Activated CD8-positive, alpha-beta memory T cell treated with anti-CD3 and anti-CD28 coated beads for 1 hour (primary cell): ENCODE data around the gene RASA3.
A peak's percentile ranks its signal among the peaks of the same experiment; 100 is the strongest.

Experiments used
- DNase-seq, 2 donors: peaks; one replicate each; pipeline ENCODE4 v3.0.0-alpha.2; 2020; ENCODE audit warnings: low read depth in 1 of 2; ENCODE audit errors: extremely low read depth in 1 of 2

The RASA3 gene

GRCh38 chr13:114070098-114070799 is 62.2 kb downstream of the RASA3 start:
- no peak for DNase-seq

GRCh38 chr13:114069376-114070097 is 62.9 kb downstream of the RASA3 start:
- DNase-seq: no peak

GRCh38 chr13:114068656-114069318 is 63.6 kb downstream of the RASA3 start:
- DNase-seq: no peak

GRCh38 chr13:114067886-114068651 is 64.4 kb downstream of the RASA3 start:
- DNase-seq: no peak

GRCh38 chr13:114067381-114067885 is 65.0 kb downstream of the RASA3 start:
- no peak for DNase-seq

GRCh38 chr13:114066956-114067355 is 65.5 kb downstream of the RASA3 start:
- no peak for DNase-seq

GRCh38 chr13:114065926-114066774 is 66.3 kb downstream of the RASA3 start:
- DNase-seq: no peak

GRCh38 chr13:114065141-114065925 is 67.1 kb downstream of the RASA3 start:
- peak; percentile 49 to 62 for DNase-seq

GRCh38 chr13:114064450-114065140 is 67.8 kb downstream of the RASA3 start:
- no peak for DNase-seq

- peak in 1 of 2 donors; percentile 20 for DNase-seq
Measured at GRCh38 chr13:114063545-114064449, 68.6 kb downstream of the RASA3 start.

- no peak for DNase-seq
Measured at GRCh38 chr13:114062754-114063153, 69.7 kb downstream of the RASA3 start.

GRCh38 chr13:114062341-114062740 is 70.1 kb downstream of the RASA3 start:
- no peak for DNase-seq

- DNase-seq: no peak
Measured at GRCh38 chr13:114061744-114062143, 70.7 kb downstream of the RASA3 start.

- DNase-seq: no peak
Measured at GRCh38 chr13:114061047-114061446, 71.4 kb downstream of the RASA3 start.

- DNase-seq: no peak
Measured at GRCh38 chr13:114059946-114060860, 72.2 kb downstream of the RASA3 start.

- DNase-seq: no peak
Measured at GRCh38 chr13:114059428-114059827, 73.0 kb downstream of the RASA3 start.
